Measurements from ENCODE around the gene POU2AF3. TPM values are rescaled to one million over a fixed set of nuclear protein-coding genes. Genes with fewer than 3 reads are reported as not detected.
"Not testable (repeated sequence)": the region's sequence is repeated elsewhere in the genome, so short reads cannot be mapped to it uniquely, and the experiment has no call there.

POU2AF3 gene
- total RNA-seq, 1 experiment from 2014 or later, result not detected

DNA sequence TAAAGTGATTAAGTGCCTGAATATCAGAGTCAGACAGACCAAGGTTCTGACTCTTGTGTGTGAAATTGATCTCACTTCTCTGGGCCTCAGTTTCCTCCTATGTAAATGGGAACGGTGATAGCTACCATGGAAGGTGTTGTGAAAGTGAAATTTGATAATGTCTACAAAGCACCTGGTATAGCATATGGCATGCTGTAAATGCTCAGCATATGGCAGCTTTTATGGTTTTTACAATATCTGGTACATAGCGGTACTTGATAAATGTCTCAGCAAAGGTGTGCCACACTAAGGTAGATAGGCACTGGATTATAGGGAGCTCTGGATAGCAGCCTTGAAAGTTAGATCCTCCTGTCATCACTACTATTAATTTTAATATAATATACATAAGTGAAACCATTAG, 32.9 kb upstream of the POU2AF3 start (continued):
- TF ChIP-seq, protein P1, sequence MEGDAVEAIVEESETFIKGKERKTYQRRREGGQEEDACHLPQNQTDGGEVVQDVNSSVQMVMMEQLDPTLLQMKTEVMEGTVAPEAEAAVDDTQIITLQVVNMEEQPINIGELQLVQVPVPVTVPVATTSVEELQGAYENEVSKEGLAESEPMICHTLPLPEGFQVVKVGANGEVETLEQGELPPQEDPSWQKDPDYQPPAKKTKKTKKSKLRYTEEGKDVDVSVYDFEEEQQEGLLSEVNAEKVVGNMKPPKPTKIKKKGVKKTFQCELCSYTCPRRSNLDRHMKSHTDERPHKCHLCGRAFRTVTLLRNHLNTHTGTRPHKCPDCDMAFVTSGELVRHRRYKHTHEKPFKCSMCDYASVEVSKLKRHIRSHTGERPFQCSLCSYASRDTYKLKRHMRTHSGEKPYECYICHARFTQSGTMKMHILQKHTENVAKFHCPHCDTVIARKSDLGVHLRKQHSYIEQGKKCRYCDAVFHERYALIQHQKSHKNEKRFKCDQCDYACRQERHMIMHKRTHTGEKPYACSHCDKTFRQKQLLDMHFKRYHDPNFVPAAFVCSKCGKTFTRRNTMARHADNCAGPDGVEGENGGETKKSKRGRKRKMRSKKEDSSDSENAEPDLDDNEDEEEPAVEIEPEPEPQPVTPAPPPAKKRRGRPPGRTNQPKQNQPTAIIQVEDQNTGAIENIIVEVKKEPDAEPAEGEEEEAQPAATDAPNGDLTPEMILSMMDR (IDR thresholded peaks at IDR 0.05 in 2 of 3, conservative IDR thresholded peaks at IDR 0.05 in 1 of 3; ENCODE audit: borderline replicate concordance in 1 of 3, insufficient read depth in 1 of 3, low read depth in 2 of 3, low read length in 2 of 3), result no peak
- TF ChIP-seq EGR1 (IDR thresholded peaks at IDR 0.05; ENCODE audit: low read depth) (no peak), RAD21 (IDR thresholded peaks at IDR 0.05; ENCODE audit: low read depth) (no peak), EZH2phosphoT487 (IDR thresholded peaks at IDR 0.05; ENCODE audit: borderline replicate concordance) (no peak), SP1 (IDR thresholded peaks at IDR 0.05; ENCODE audit: low read depth) (no peak), FOSL1 (IDR thresholded peaks at IDR 0.05; ENCODE audit: low read depth) (no peak), POLR2A (IDR thresholded peaks at IDR 0.05; ENCODE audit: borderline replicate concordance, extremely low read depth, insufficient read depth, insufficient read length) (no peak)

DNA sequence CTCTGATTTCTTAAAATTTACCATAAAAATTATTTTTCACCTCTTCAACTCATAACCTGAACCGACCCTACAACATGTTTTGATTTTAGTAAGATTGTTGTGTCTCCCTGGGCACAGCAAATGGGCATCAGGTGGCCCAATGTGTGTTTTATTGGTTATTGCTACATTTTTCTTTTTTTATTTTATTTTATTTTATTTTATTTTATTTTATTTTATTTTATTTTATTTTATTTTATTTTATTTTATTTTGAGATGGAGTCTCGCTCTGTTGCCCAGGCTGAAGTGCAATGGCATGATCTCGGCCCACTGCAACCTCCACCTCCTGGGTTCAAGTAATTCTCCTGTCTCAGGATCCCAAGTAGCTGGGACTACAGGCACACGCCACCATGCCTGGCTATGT, 30.0 kb upstream of the POU2AF3 start:
- H3K9me2 ChIP-seq (ENCODE audit: insufficient read depth); H3K4me2 ChIP-seq (ENCODE audit: low read length); H3K79me2 ChIP-seq (ENCODE audit: insufficient read depth, low read length); H2AFZ ChIP-seq (ENCODE audit: low read depth, low read length, poor library complexity, severe bottlenecking); H3K4me3 ChIP-seq (replicated peaks in 1 of 2; ENCODE audit: low read depth in 1 of 2, low read length in 2 of 2); DNase-seq (ENCODE audit: low read depth, low spot score); H3K9ac ChIP-seq (ENCODE audit: low read length); RAD21 ChIA-PET (ENCODE audit: low non-redundant PET in 1 of 2, low total read pairs in 2 of 2, uncharacterized antibody in 2 of 2, unreplicated experiment in 2 of 2); H3K36me3 ChIP-seq (ENCODE audit: control insufficient read depth in 1 of 2, insufficient read depth in 2 of 2, low read length in 2 of 2); H3K9me3 ChIP-seq (ENCODE audit: control insufficient read depth in 1 of 2, insufficient read depth in 1 of 2, low read depth in 1 of 2, low read length in 2 of 2); H3K27ac ChIP-seq (ENCODE audit: low read depth, low read length); POLR2A ChIA-PET; BruUV-seq (replicated peaks); ATAC-seq; H4K20me1 ChIP-seq (ENCODE audit: insufficient read depth); intact Hi-C loops (cut with micrococcal nuclease); CTCF ChIA-PET; H3K4me1 ChIP-seq (ENCODE audit: control insufficient read depth in 1 of 2, insufficient read depth in 2 of 2, low read length in 2 of 2): not testable (repeated sequence)
- peaks cover 33% of the 10 kb centered on the region for H3K27me3 ChIP-seq (ENCODE audit: insufficient read depth, low read length)

Measured in HCT116 (cell line).